ENCODE data around the gene ATP6V1C2. TPM values are rescaled to one million over a fixed set of nuclear protein-coding genes. Genes with fewer than 3 reads are reported as not detected.

ATP6V1C2 gene
- total RNA-seq, 4 donors from 2014 or later = 130 to 418 (median 211) TPM

- intact Hi-C loops (cut with DNase I; ENCODE audit: low total_unique reads) = no loop called here
Observed at GRCh38 chr2:10738192-10738591, 16.8 kb downstream of the ATP6V1C2 start.

DNA sequence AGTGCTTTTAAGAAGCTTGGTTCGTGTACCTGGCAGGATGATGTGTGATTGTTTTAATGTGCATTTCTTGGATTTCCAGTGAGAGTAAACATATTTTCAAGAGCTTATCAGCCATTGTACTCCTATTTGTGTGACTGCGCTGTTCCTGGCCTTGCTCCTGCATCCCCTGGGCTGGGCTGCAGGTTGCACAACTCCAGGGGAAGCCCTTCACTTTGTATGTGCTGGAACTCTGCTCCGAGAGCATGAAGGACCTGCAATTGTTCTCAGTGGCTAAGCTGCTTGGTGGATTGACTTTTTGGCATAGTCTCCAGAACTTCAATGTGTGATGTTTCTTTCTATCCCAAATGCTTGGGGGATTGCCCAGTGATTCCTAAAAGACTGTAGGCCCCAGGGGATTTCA lies 18.8 kb downstream of the ATP6V1C2 start:
- intact Hi-C loops (cut with DNase I; ENCODE audit: low total_unique reads) = no loop called here
- WGBS, 2 donors = 71 to 83% methylated on average over 3 of the region's 3 CpGs

More at GRCh38 chr2:10738192-10738591, 16.8 kb downstream of the ATP6V1C2 start:
- WGBS, 2 donors = 88 to 90% methylated on average over 6 of the region's 6 CpGs
- no peak for TF ChIP-seq POLR2A (IDR thresholded peaks at IDR 0.05)
- no peak for TF ChIP-seq CTCF (IDR thresholded peaks at IDR 0.05)
- no peak overlapping the region for H3K4me3 ChIP-seq (ENCODE audit: low read depth, poor library complexity, severe bottlenecking)
- no peak for DNase-seq (ENCODE audit: low spot score in 2 of 2)

DNA sequence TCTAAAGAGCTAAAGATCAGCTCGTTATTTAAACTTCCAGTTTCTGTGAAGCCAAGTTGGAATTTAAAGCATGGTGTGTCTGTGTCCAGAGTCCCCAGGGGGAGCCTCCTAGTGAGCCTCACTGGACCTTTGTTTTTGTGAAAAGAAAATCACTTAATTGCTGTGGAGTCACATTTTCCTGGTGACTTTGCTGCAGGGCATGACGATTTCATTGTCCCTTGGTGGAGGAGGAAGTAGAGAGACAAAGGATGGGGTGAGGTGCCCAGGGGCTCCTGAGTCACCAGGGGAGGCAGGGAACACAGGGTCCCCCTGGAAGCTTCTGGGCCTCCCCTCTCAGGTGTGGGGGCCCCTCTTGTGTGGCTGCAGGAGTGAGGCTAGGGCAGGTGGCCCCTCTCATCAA lies 19.7 kb downstream of the ATP6V1C2 start:
- no peak for DNase-seq (ENCODE audit: low spot score in 2 of 2)
- H3K4me3 ChIP-seq (ENCODE audit: low read depth, poor library complexity, severe bottlenecking) = no peak overlapping the region
- TF ChIP-seq POLR2A (IDR thresholded peaks at IDR 0.05) (no peak), CTCF (IDR thresholded peaks at IDR 0.05) (no peak)
- intact Hi-C loops (cut with DNase I; ENCODE audit: low total_unique reads) = no loop called here
- WGBS, 2 donors = 45 to 53% methylated on average over 2 of the region's 2 CpGs

More for the DNA sequence above, 18.8 kb downstream of the ATP6V1C2 start:
- no peak for DNase-seq (ENCODE audit: low spot score in 2 of 2)
- H3K4me3 ChIP-seq (ENCODE audit: low read depth, poor library complexity, severe bottlenecking) = no peak overlapping the region
- TF ChIP-seq POLR2A (IDR thresholded peaks at IDR 0.05) (no peak), CTCF (IDR thresholded peaks at IDR 0.05) (no peak)

DNA sequence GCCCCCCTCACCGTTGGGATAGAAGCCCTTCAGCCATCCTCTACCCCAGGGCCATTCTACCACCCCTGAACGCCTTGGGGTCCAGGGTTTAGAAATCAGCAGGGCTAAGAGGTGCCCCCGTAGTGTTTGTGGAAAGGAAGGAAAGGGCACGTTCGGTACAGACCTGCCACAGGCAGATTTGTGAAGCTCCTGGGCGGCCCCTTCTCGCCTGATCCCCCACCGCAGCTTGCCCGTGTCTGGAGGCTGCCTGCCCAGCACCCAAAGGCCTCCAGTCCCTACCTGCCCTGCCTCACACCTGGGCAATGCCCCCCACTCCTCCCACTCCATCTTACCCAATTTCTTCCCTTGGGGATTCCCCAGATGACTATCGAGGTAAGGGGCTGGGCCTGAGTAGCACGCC lies 21.2 kb downstream of the ATP6V1C2 start:
- no peak overlapping the region for H3K4me3 ChIP-seq (ENCODE audit: low read depth, poor library complexity, severe bottlenecking)
- no peak for DNase-seq (ENCODE audit: low spot score in 2 of 2)
- WGBS, 2 donors = 74 to 80% methylated on average over 11 of the region's 11 CpGs
- intact Hi-C loops (cut with DNase I; ENCODE audit: low total_unique reads) = no loop called here
- TF ChIP-seq CTCF (IDR thresholded peaks at IDR 0.05) = no peak
- TF ChIP-seq POLR2A (IDR thresholded peaks at IDR 0.05) = no peak

DNA sequence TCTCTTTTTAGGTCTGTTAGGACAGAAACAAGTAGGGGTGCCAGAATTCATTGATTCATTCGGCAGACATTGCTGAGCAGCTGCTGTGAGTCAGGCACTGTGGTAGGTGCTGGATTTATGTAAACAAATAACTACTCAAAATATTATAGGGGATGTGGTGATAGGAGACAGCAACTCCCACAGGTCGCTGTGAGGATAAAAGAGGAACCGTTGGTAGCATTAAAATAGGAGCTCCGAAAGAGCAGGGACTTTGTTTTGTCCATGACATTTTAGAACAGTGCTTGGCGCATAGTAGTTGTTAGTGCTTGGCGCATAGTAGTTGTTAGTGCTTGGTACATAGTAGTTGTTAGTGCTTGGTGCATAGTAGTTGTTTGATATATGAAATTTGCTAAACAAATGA lies 29.2 kb downstream of the ATP6V1C2 start:
- H3K4me3 ChIP-seq (ENCODE audit: low read depth, poor library complexity, severe bottlenecking) = no peak overlapping the region
- no peak for TF ChIP-seq CTCF (IDR thresholded peaks at IDR 0.05)
- TF ChIP-seq POLR2A (IDR thresholded peaks at IDR 0.05) = no peak
- WGBS, 2 donors = 79 to 82% methylated on average over 6 of the region's 6 CpGs
- intact Hi-C loops (cut with DNase I; ENCODE audit: low total_unique reads) = no loop called here
- DNase-seq (ENCODE audit: low spot score in 2 of 2) = no peak

GRCh38 chr2:10752236-10752635 lies 30.8 kb downstream of the ATP6V1C2 start:
- H3K4me3 ChIP-seq (ENCODE audit: low read depth, poor library complexity, severe bottlenecking) = no peak overlapping the region
- no peak for DNase-seq (ENCODE audit: low spot score in 2 of 2)
- no peak for TF ChIP-seq CTCF (IDR thresholded peaks at IDR 0.05)
- TF ChIP-seq POLR2A (IDR thresholded peaks at IDR 0.05) = no peak
- intact Hi-C loops (cut with DNase I; ENCODE audit: low total_unique reads) = no loop called here
- 68 to 76% methylated on average over 5 of the region's 5 CpGs for WGBS, 2 donors

Measured in lower leg skin (tissue), 4 donors.